HepG2 (cell line): ENCODE data around the gene DUS1L. TPM values are rescaled to one million over a fixed set of nuclear protein-coding genes. Genes with fewer than 3 reads are reported as not detected.

Experiments used
- CENPT ChIP-seq: sonication (generic); formaldehyde crosslinking; IDR thresholded peaks from 2 replicates; pipeline ENCODE4 v1.8.0; 2022; ENCODE audit warnings: low read depth, mild to moderate bottlenecking, moderate library complexity, missing genetic modification reagents
- CSRNP1 ChIP-seq: sonication (generic); formaldehyde crosslinking; IDR thresholded peaks from 2 replicates; pipeline ENCODE4 v1.8.1; 2023; ENCODE audit warnings: mild to moderate bottlenecking, missing genetic modification reagents
- FUBP1 ChIP-seq: sonication (generic); formaldehyde crosslinking; IDR thresholded peaks from 2 replicates; pipeline ENCODE4 v1.5.1; 2020; ENCODE audit warnings: missing genetic modification reagents, mild to moderate bottlenecking, borderline replicate concordance
- HBP1 ChIP-seq: IDR thresholded peaks from 2 replicates; pipeline ENCODE4 v1.6.1; 2016; ENCODE audit warnings: low read depth, control low read depth
- NFIB ChIP-seq: sonication (generic); formaldehyde crosslinking; IDR thresholded peaks from 2 replicates; pipeline ENCODE4 v1.9.0; 2021; ENCODE audit warnings: missing genetic modification reagents, mild to moderate bottlenecking, borderline replicate concordance
- NRL ChIP-seq: sonication (generic); formaldehyde crosslinking; IDR thresholded peaks from 2 replicates; pipeline ENCODE4 v1.5.0; 2020; ENCODE audit warnings: missing genetic modification reagents, mild to moderate bottlenecking, moderate library complexity, borderline replicate concordance
- YY1 ChIP-seq: IDR thresholded peaks from 2 replicates; pipeline ENCODE4 v1.6.1; 2011; ENCODE audit warnings: low read length, low read depth, moderate library complexity, mild to moderate bottlenecking; ENCODE audit not compliant: insufficient read depth, insufficient replicate concordance
- ZBTB40 ChIP-seq, 2 experiments: fragments of 450-650 bp in 1 of 2; sonication (generic) in 1 of 2; formaldehyde crosslinking in 1 of 2; IDR thresholded peaks; 2 replicates each; pipeline versions ENCODE4 v1.6.1 to v1.8.0; 2016 to 2022; ENCODE audit warnings: antibody characterized with exemption in 1 of 2, mild to moderate bottlenecking in 1 of 2, missing genetic modification reagents in 1 of 2
- ZNF549 ChIP-seq: sonication (generic); formaldehyde crosslinking; IDR thresholded peaks from 2 replicates; pipeline ENCODE4 v1.5.0; 2020; ENCODE audit warnings: missing genetic modification reagents
- ZNF704 ChIP-seq: sonication (generic); formaldehyde crosslinking; IDR thresholded peaks from 2 replicates; pipeline ENCODE4 v1.8.1; 2023; ENCODE audit warnings: mild to moderate bottlenecking, inconsistent platforms, moderate library complexity, missing genetic modification reagents, borderline replicate concordance
- polyA plus RNA-seq, 8 experiments: library from polyadenylated mRNA; depleted of rRNA in 3 of 8; stranded (reverse) in 7 of 8; unstranded in 1 of 8; fragments of >200 nt; fragmentation: Illumina TruSeq in 4 of 8; extraction: Trizol in 4 of 8; gene quantifications; 2 replicates each; pipeline versions ENCODE4 v1.2.1 to v1.2.3, GENCODE V29; 2011 to 2016; ENCODE audit warnings: low read depth in 4 of 8, missing spikeins in 1 of 8, mixed read lengths in 1 of 8; ENCODE audit not compliant: insufficient read depth in 1 of 8
- total RNA-seq, 5 experiments: library from RNA; depleted of rRNA; stranded (reverse); fragments of >200 nt; fragmentation: Illumina TruSeq; extraction: Trizol; gene quantifications; 2 replicates each; pipeline ENCODE4 v1.2.3, GENCODE V29; 2016; ENCODE audit warnings: low read depth in 1 of 5

DUS1L gene
- total and polyA plus RNA-seq, 2 of the 13 experiments (the other 11 are each of a cell fraction or from before 2014, with no cell fraction given), result 81.0 to 109 TPM

GRCh38 chr17:82016061-82016874 is 49.3 kb downstream of the DUS1L start (continued):
- no peak for TF ChIP-seq ZBTB40 (IDR thresholded peaks at IDR 0.05)
- TF ChIP-seq ZBTB40 (CRISPR knock-in tag; IDR thresholded peaks at IDR 0.05), result 0 out of 2 replicates have a peak, but pooled peaks have one; percentile 0
- no peak for TF ChIP-seq HBP1 (CRISPR knock-in tag)
- no peak for TF ChIP-seq CENPT (CRISPR knock-in tag)
- no peak for TF ChIP-seq NFIB (CRISPR knock-in tag)
- TF ChIP-seq NRL (CRISPR knock-in tag), result 0 out of 2 replicates have a peak, but pooled peaks have one; percentile 16
- TF ChIP-seq YY1, result no peak
- peak; percentile 72; the same call in 1 of the 2 replicates for TF ChIP-seq CSRNP1 (CRISPR knock-in tag)
- TF ChIP-seq ZNF704 (CRISPR knock-in tag), result peak; percentile 43; the same call in 1 of the 2 replicates
- no peak for TF ChIP-seq ZNF549 (CRISPR knock-in tag)
- TF ChIP-seq FUBP1 (CRISPR knock-in tag), result no peak
